NOMO-1 (cell line): ENCODE measurements around the gene SH3RF3.

ENCODE experiments used
- DNase-seq, 2 experiments: peaks; one replicate each; lab custom pipeline; 2025; ENCODE audit not compliant: unreplicated experiment in 2 of 2; lab: John Stamatoyannopoulos, UW

Gene SH3RF3

GRCh38 chr2:109425411-109425810 lies 296.4 kb downstream of the SH3RF3 start:
- no peak for DNase-seq

- no peak for DNase-seq
Observed at GRCh38 chr2:109427661-109428091, 298.7 kb downstream of the SH3RF3 start.

GRCh38 chr2:109428281-109428680 lies 299.3 kb downstream of the SH3RF3 start:
- DNase-seq, result peak; percentile 1 to 40

- DNase-seq, result no peak
Observed at GRCh38 chr2:109428841-109429566, 300.0 kb downstream of the SH3RF3 start.

- DNase-seq, result no peak
Observed at GRCh38 chr2:109429567-109430328, 300.7 kb downstream of the SH3RF3 start.

GRCh38 chr2:109430329-109430636 lies 301.3 kb downstream of the SH3RF3 start:
- DNase-seq, result no peak

GRCh38 chr2:109432421-109432820 lies 303.4 kb downstream of the SH3RF3 start:
- no peak for DNase-seq

- no peak for DNase-seq
Observed at GRCh38 chr2:109433486-109433885, 304.5 kb downstream of the SH3RF3 start.

- DNase-seq, result no peak
Observed at GRCh38 chr2:109433926-109434325, 304.9 kb downstream of the SH3RF3 start.

GRCh38 chr2:109434351-109434750 lies 305.3 kb downstream of the SH3RF3 start:
- no peak for DNase-seq

- DNase-seq, result no peak
Observed at GRCh38 chr2:109435066-109435690, 306.2 kb downstream of the SH3RF3 start.

- DNase-seq, result no peak
Observed at GRCh38 chr2:109435901-109436598, 307.0 kb downstream of the SH3RF3 start.

- DNase-seq, result no peak
Observed at GRCh38 chr2:109436610-109437225, 307.7 kb downstream of the SH3RF3 start.

GRCh38 chr2:109437325-109438090 lies 308.5 kb downstream of the SH3RF3 start:
- no peak for DNase-seq

- DNase-seq, result no peak
Observed at GRCh38 chr2:109438146-109438545, 309.1 kb downstream of the SH3RF3 start.

GRCh38 chr2:109438773-109439389 lies 309.9 kb downstream of the SH3RF3 start:
- DNase-seq, result no peak

- no peak for DNase-seq
Observed at GRCh38 chr2:109439390-109439786, 310.4 kb downstream of the SH3RF3 start.

- no peak for DNase-seq
Observed at GRCh38 chr2:109439986-109440385, 311.0 kb downstream of the SH3RF3 start.

- no peak for DNase-seq
Observed at GRCh38 chr2:109440499-109441156, 311.6 kb downstream of the SH3RF3 start.
